H9 (cell line): ENCODE results near the gene SEC61A2. TPM values are rescaled to one million over a fixed set of nuclear protein-coding genes. Genes with fewer than 3 reads are reported as not detected.

Experiments
- DNase-seq: peaks from one replicate; pipeline ENCODE4 v3.0.0-alpha.2; 2017
- H2AFZ ChIP-seq: one replicate; pipeline ENCODE4 v1.6.1; 2013; ENCODE audit warnings: mild to moderate bottlenecking, low read length, control low read depth, moderate library complexity
- H2AK5ac ChIP-seq: 2 replicates; pipeline ENCODE4 v1.6.1; 2013; ENCODE audit warnings: low read length, control low read depth, mixed read lengths; ENCODE audit not compliant: insufficient read length
- H2BK120ac ChIP-seq: one replicate; pipeline ENCODE4 v1.6.1; 2013; ENCODE audit warnings: low read depth, mild to moderate bottlenecking, low read length, control low read depth, inconsistent platforms; ENCODE audit not compliant: poor library complexity, severe bottlenecking
- H2BK12ac ChIP-seq: 2 replicates; pipeline ENCODE4 v1.6.1; 2013; ENCODE audit warnings: low read length, control low read depth, mixed read lengths, low read depth; ENCODE audit not compliant: insufficient read length
- H2BK15ac ChIP-seq: 2 replicates; pipeline ENCODE4 v1.6.1; 2013; ENCODE audit warnings: low read depth, low read length, control low read depth
- H2BK20ac ChIP-seq: one replicate; pipeline ENCODE4 v1.6.1; 2013; ENCODE audit warnings: low read depth, mild to moderate bottlenecking, low read length, control low read depth, inconsistent platforms; ENCODE audit not compliant: poor library complexity, severe bottlenecking
- H2BK5ac ChIP-seq: 2 replicates; pipeline ENCODE4 v1.6.1; 2013; ENCODE audit warnings: low read length, control low read depth, mixed read lengths; ENCODE audit not compliant: insufficient read length
- H3K14ac ChIP-seq: 2 replicates; pipeline ENCODE4 v1.6.1; 2013; ENCODE audit warnings: low read length, control low read depth; ENCODE audit not compliant: insufficient read depth
- H3K18ac ChIP-seq: 2 replicates; pipeline ENCODE4 v1.6.1; 2013; ENCODE audit warnings: low read depth, mild to moderate bottlenecking, mixed read lengths, low read length, control low read depth; ENCODE audit not compliant: insufficient read length
- H3K23ac ChIP-seq: 2 replicates; pipeline ENCODE4 v1.6.1; 2013; ENCODE audit warnings: low read length, control low read depth, mixed read lengths, low read depth; ENCODE audit not compliant: insufficient read length
- H3K23me2 ChIP-seq: 2 replicates; pipeline ENCODE4 v1.6.1; 2013; ENCODE audit warnings: low read depth, mild to moderate bottlenecking, mixed read lengths, low read length, control low read depth; ENCODE audit not compliant: insufficient read length, poor library complexity, severe bottlenecking
- H3K27ac ChIP-seq: 2 replicates; pipeline ENCODE4 v1.5.1; 2013; ENCODE audit warnings: low read length, control low read depth, mixed read lengths, low read depth; ENCODE audit not compliant: insufficient read length
- H3K27me3 ChIP-seq: 2 replicates; pipeline ENCODE4 v1.6.1; 2013; ENCODE audit warnings: low read length, control low read depth, inconsistent platforms; ENCODE audit not compliant: insufficient read depth
- H3K4ac ChIP-seq: 2 replicates; pipeline ENCODE4 v1.6.1; 2013; ENCODE audit warnings: low read depth, mild to moderate bottlenecking, control low read depth, inconsistent platforms, low read length, moderate library complexity
- H3K4me1 ChIP-seq: 2 replicates; pipeline ENCODE4 v1.6.1; 2013; ENCODE audit warnings: low read length, control low read depth, inconsistent platforms; ENCODE audit not compliant: insufficient read depth
- H3K4me2 ChIP-seq: 2 replicates; pipeline ENCODE4 v1.6.1; 2013; ENCODE audit warnings: low read length, control low read depth, mixed read lengths; ENCODE audit not compliant: insufficient read length, insufficient read depth
- H3K56ac ChIP-seq: 2 replicates; pipeline ENCODE4 v1.6.1; 2013; ENCODE audit warnings: low read depth, mild to moderate bottlenecking, mixed read lengths, low read length, control low read depth; ENCODE audit not compliant: insufficient read length
- H3K79me1 ChIP-seq: 2 replicates; pipeline ENCODE4 v1.6.1; 2013; ENCODE audit warnings: low read depth, mild to moderate bottlenecking, moderate library complexity, low read length, control low read depth, inconsistent platforms; ENCODE audit not compliant: insufficient read depth, poor library complexity, severe bottlenecking
- H3K79me2 ChIP-seq: 2 replicates; pipeline ENCODE4 v1.6.1; 2013; ENCODE audit warnings: low read length, control low read depth, inconsistent platforms; ENCODE audit not compliant: insufficient read depth
- H3K9ac ChIP-seq: 2 replicates; pipeline ENCODE4 v1.6.1; 2013; ENCODE audit warnings: low read length, control low read depth, mixed read lengths; ENCODE audit not compliant: insufficient read length; ENCODE audit errors: extremely low read depth
- H3K9me3 ChIP-seq: one replicate; pipeline ENCODE4 v1.6.1; 2013; ENCODE audit warnings: low read depth, low read length, inconsistent platforms; ENCODE audit not compliant: control insufficient read depth
- H3T11ph ChIP-seq: one replicate; pipeline ENCODE4 v1.6.1; 2013; ENCODE audit warnings: mild to moderate bottlenecking, low read length, control low read depth, inconsistent platforms
- H4K20me1 ChIP-seq: one replicate; pipeline ENCODE4 v1.6.1; 2013; ENCODE audit not compliant: control insufficient read depth, insufficient read length, insufficient read depth
- H4K5ac ChIP-seq: 2 replicates; pipeline ENCODE4 v1.6.1; 2013; ENCODE audit warnings: low read depth, mild to moderate bottlenecking, mixed read lengths, low read length, control low read depth; ENCODE audit not compliant: insufficient read length
- H4K8ac ChIP-seq: replicated peaks from 2 replicates; pipeline ENCODE4 v1.6.1; 2013; ENCODE audit warnings: low read length, control low read depth, mixed read lengths, low read depth; ENCODE audit not compliant: insufficient read length
- H4K91ac ChIP-seq: 2 replicates; pipeline ENCODE4 v1.6.1; 2013; ENCODE audit warnings: low read depth, mild to moderate bottlenecking, moderate library complexity, mixed read lengths, low read length, control low read depth; ENCODE audit not compliant: insufficient read length
- H3K27ac Mint-ChIP-seq, 3 experiments: 2 replicates in 2 of 3; 3 replicates in 1 of 3; pipeline ENCODE4 v1.8.0; 2020 to 2021; ENCODE audit warnings: mixed read lengths in 3 of 3, mild to moderate bottlenecking in 1 of 3, moderate library complexity in 1 of 3
- H3K27me3 Mint-ChIP-seq: 2 replicates; pipeline ENCODE4 v1.8.0; 2021; ENCODE audit warnings: low read depth, mild to moderate bottlenecking, moderate library complexity, mixed read lengths
- H3K36me3 Mint-ChIP-seq, 3 experiments: 2 replicates in 2 of 3; 3 replicates in 1 of 3; pipeline ENCODE4 v1.8.0; 2020 to 2021; ENCODE audit warnings: low read depth in 3 of 3, mixed read lengths in 3 of 3; ENCODE audit not compliant: insufficient read depth in 1 of 3
- H3K4me1 Mint-ChIP-seq, 2 experiments: 2 replicates each; pipeline ENCODE4 v1.8.0; 2020; ENCODE audit warnings: mixed read lengths in 2 of 2
- H3K4me3 Mint-ChIP-seq, 2 experiments: 2 replicates in 1 of 2; 3 replicates in 1 of 2; pipeline ENCODE4 v1.8.0; 2020 to 2021; ENCODE audit warnings: mild to moderate bottlenecking in 2 of 2, mixed read lengths in 2 of 2, moderate library complexity in 1 of 2
- H3K9me3 Mint-ChIP-seq, 2 experiments: 2 replicates in 1 of 2; 3 replicates in 1 of 2; pipeline ENCODE4 v1.8.0; 2020; ENCODE audit warnings: mild to moderate bottlenecking in 2 of 2, mixed read lengths in 2 of 2, moderate library complexity in 1 of 2
- CTCF ChIP-seq: fragments of 200-600 bp; sonication (generic); conservative IDR thresholded peaks from 3 replicates; pipeline ENCODE4 v1.8.0; 2021; ENCODE audit warnings: antibody characterized with exemption, mild to moderate bottlenecking
- WGBS: extraction: QIAGEN DNeasy Blood & Tissue Kit; methylation state at CpG from one replicate; pipeline ENCODE4 v1.1.7; 2013; ENCODE audit warnings: missing lambda C conversion rate, low lambda C conversion rate, mixed read lengths; ENCODE audit not compliant: insufficient read length; ENCODE audit errors: extremely low coverage; 5-methylcytosine and 5-hydroxymethylcytosine counted together
- total RNA-seq: library from RNA; stranded (reverse); gene quantifications from 2 replicates; pipeline ENCODE4 v1.2.1, GENCODE V29; 2021

SEC61A2 gene
- total RNA-seq, 1 experiment from 2014 or later, result 13.9 TPM

GRCh38 chr10:12196531-12197211, 67.2 kb downstream of the SEC61A2 start:
- Mint-ChIP-seq H3K9me3 (peaks cover 0 to 1% of the 10 kb centered on the region in 2 experiments; a peak in 2 of 5 replicates), H3K4me1 (peaks cover 6 to 16% of the 10 kb centered on the region in 2 experiments), H3K36me3 (peaks cover 13 to 33% (median 30%) of the 10 kb centered on the region in 3 experiments; a peak in 6 of 7 replicates), H3K4me3 (peak overlapping the region; percentile 89 to 94), H3K27me3 (no peaks in the 10 kb centered on the region), H3K27ac (peak overlapping the region; percentile 98 to 99 (median 99); a peak in 6 of 7 replicates)
- Histone ChIP-seq H3K4me1 (no peaks in the 10 kb centered on the region), H3K79me1 (peaks cover 12% of the 10 kb centered on the region), H3K27me3 (no peaks in the 10 kb centered on the region), H2AK5ac (no peak overlapping the region), H3K23ac (no peak overlapping the region), H3K4ac (no peak overlapping the region), H4K8ac (no peak overlapping the region), H2BK20ac (no peak overlapping the region), H2AFZ (no peak overlapping the region), H3K27ac (peak overlapping the region; percentile 49), H3K23me2 (peaks cover 4% of the 10 kb centered on the region), H2BK5ac (no peak overlapping the region), H2BK120ac (no peak overlapping the region), H2BK15ac (no peak overlapping the region), H4K20me1 (no peaks in the 10 kb centered on the region), H3K18ac (no peak overlapping the region), H3K56ac (no peak overlapping the region), H4K5ac (no peak overlapping the region), H3K4me2 (peak overlapping the region; percentile 80), H3T11ph (no peak overlapping the region), H4K91ac (no peak overlapping the region), H3K14ac (0 out of 2 replicates have a peak overlapping the region, but pooled peaks have one; percentile 44), H3K79me2 (peaks cover 28% of the 10 kb centered on the region), H2BK12ac (no peak overlapping the region), H3K9ac (peak overlapping the region; percentile 83), H3K9me3 (no peaks in the 10 kb centered on the region)
- TF ChIP-seq CTCF, result no peak
- DNase-seq, result no peak
- WGBS, result no CpG with 5 or more reads among the region's 15 CpGs
